Kidney glomerular epithelial cell (primary cell): ENCODE data around the gene RGS3.

Source experiments
- DNase-seq: peaks from one replicate; lab custom pipeline; 2025; lab: John Stamatoyannopoulos, UW

RGS3 gene

DNA sequence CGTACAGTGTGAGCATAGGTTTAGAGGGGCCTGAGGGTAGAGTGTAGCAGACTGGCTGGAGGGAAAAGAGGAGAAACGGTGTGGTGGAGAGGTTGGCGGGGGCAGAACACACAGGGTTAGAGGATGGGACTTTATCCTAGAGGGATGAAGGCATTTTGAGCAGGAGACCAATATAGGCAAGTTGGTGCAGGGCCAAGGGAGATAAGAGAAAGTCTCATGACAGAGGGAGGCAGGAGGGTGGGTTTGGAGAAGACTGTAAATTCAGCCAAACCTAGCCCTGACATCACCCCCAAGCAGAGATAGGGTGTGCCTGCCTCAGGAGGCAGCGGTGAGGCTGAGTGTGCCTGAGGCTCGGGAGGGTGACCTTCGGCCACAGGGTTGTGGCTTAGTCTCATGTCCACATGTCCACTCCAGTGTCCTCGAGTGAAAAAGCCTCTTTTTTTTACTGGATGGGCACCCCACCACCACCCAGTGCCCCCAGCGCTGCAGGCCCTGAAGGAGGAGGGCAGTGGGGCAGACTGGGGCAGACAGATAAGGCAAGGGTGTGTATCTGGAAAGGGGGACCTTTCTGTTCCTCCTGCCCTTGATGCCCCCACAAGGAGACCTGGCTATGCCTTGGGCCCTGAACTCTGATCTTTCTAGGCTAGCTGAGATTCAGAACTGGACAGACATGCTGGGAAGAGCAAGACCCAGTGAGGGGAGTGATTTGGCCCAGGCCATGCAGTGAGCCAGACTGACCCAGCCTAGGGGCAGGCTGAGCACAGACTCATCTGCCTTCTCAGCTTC is 108.7 kb downstream of the RGS3 start:
- DNase-seq = no peak

DNA sequence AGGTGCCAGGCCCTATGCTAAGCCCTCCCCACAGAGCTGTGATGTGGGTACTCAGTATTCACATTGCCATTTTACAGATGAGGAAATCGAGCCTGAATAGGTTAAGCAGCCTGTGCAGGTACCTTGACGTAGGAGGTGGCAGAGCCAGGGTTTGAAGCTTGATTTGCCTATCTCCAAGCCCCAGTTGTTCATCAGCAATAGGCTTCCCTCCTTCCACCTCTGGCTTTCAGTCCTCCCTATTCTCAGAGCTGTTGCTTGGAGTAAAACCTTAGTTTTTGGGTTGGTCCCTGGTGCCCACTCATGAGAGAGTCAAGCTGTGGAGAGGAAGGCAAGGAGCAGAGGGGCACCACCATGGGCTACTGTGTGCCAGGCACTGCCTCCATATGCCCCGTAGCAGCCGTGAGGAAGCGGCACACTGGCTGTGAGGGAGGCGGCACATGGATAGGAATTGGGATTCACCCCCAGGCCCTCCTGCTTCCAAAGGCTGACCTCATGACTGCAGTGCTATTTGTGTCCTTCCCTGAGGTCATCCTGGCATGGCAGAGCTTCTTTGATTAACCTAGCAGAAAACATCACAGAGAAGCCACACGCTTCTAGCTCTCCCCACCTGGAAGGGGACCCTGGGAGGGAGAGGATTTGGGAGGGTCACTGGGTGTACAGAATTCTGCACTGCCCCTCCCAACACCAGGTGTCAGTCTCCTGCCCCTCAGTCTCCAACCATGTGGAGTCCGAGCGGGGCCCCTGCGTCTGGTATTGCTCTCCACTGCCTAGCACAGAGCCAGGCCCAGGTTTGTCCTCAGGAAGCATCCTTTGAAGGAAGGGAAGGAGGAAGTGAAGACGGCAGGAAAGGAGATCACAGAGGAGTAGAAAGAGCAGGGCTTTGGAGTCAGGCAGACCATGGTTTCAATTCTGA is 109.8 kb downstream of the RGS3 start:
- no peak for DNase-seq

DNA sequence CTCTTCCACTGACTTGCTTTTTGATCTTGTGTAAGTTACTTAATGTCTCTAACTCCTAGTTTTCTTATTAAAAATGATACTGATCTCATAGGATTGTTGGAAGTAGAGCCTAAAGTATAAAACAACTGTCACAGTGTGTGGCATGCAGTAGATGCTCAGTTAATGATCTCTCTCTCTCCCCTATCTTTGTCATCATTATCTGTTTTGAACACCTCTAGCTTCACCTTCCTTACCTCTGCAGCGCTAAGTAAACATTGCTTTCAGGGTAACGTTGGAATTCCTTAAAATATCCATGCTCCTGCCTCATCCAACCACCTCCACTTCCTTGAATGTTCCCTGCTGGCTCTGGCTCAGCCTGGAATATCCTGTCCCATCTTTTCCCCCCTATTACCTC is 110.4 kb downstream of the RGS3 start:
- no peak for DNase-seq

DNA sequence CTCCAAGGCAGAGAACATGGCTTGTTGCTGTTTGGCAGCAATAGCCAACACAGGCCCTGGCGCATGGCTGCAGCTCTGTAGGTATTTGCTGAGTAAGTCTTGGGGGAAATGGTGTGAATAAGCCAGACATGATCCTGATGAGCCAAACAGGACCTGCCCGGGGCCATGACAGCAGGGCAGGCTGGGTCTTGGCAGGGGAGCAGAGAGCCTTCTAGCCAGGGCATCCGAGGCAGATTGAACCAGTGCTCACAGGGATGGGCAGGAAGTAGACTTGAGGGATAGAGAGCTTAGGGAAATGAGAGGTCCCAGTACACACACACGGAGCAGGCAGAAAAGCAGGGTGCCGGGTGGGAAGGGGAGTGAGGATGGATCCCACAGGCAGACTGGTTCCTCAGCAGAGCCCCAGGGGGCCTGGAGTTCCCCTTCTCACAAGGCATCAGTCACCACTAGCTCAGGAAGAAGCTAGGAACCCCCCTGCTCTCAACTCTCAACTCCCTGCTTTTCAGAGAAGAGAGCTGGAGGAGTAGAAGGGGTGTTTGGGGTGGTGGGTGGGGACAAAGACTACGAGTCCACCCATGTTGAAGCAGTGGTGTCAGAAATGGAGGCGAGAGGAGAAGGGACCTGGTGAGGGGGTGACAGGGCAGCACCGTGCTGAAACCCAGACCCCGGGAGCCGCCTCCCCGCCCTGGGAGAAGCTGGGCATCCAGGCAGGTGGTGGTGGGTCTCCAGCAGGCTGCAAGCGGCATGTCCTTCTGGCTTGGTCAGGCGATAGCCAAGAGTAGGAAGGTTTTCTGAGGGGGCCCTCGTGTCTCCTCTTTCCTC is 111.1 kb downstream of the RGS3 start:
- DNase-seq = no peak

DNA sequence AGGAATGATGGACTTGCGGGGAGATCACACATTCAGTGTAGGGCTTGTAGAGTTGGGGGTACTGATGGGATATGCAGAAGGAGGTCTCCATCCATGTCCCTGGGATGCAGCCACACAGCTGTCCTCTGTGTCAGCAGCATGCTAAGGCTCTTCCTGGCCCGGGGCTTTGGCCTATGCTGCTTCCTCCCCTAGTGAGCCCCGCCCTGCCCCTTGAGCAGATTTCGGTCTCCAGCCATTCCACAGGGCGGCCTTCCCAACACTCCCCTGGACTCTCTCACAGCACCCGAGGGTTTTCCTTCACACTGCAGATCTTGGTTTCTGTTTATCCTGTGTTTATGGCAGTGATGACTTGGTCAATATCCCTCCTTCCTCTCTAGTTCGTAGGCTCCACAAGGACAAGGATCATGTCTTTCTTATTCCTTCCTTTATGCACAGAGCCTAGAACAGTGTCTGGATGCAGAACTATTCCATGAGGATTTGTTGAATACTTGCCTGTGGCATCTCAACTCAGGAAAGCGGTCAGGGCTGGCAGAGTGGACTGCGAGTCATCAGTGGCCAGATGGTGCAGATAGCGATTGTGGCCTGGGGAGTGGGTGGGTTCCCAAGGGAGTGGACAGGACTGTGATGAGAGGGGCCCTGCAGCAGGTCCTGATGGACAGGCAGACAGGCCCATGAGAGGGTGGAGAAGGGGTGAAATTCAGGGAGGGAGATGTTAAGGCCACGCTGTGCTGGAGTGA is 114.2 kb downstream of the RGS3 start:
- DNase-seq = peak; percentile 25

DNA sequence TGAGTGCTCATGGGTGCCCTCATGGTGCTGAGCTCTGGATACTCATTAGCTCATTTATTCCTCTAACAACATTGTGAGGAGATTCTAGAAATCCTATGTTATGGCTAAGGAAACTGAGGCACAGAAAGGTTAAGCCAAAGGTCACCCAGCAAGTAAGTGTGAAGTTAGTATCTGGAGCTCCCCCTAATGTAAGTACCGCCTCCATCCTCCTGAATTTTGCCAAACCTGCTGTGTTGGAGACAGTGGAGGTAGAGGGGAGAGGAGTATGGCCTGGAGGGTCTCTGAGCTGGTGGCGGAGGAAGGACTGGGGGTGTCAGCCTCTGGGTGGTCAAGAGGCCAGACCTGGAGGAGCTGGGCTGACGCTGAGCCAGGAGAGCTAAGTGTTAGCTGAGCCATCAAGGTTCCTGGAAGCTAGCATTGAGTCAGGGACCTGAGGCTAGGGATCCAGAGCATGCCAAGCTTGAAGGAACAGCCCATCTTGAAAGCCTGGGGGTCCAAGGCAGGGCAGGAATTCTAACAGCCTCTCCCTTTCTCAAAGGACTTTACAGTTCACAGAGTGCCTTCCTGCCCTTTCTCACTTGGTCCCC is 114.8 kb downstream of the RGS3 start:
- peak; percentile 92 for DNase-seq

DNA sequence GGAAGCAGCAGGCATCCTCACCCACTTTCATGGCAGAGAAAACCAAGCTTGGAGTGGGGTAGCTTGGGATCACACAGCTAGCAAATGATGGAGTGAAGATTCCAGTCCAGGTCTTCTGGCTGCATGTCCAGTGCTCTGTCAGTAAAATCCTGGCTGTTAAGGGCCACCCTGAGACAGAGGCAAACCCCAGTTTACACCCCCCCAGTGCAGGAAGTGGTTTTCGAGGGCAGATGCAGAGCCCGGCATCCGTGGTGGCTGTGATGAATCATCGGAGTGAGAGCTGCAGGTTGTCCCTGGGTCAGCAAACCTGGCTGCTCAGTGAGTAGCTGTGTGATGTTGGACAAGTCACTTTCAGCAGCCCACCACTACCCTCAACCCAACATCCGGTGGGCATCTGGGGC is 115.4 kb downstream of the RGS3 start:
- DNase-seq = peak; percentile 99

DNA sequence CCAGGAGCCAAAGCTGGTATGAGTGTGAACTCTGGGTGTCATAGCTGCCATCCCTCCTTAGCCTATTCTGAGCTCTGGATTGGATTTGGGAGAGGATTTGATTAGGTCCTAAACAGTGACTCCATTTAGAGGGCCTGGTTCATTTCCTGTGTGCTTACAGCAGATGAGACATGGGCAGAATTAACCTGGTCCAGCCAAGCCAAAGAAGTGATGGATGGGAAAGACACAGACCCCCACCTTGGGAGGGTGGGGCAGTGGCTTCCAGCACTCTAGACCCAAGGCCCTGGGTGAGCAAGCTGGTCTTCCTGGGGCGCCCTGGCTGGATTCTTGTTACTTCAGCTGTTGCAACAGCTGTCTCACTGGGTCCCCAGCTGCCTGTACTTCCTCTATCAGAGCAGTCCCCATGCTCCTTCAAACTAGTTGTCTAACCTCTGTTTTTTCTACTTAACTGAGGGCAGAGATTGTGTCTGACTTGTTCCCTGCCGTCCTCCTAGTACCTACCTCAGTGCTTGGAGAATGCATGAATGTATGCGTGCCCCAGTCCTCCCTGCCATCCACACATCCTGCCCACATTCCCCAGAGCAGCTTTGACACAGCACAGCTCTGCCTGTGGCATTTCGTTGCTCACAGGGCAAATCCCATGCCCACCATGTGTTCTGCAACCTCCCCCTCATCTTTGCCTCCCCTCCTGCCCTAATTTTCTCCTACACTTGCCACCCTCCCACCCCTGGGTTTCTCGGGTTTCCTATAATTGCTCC is 115.9 kb downstream of the RGS3 start:
- DNase-seq = peak; percentile 45

DNA sequence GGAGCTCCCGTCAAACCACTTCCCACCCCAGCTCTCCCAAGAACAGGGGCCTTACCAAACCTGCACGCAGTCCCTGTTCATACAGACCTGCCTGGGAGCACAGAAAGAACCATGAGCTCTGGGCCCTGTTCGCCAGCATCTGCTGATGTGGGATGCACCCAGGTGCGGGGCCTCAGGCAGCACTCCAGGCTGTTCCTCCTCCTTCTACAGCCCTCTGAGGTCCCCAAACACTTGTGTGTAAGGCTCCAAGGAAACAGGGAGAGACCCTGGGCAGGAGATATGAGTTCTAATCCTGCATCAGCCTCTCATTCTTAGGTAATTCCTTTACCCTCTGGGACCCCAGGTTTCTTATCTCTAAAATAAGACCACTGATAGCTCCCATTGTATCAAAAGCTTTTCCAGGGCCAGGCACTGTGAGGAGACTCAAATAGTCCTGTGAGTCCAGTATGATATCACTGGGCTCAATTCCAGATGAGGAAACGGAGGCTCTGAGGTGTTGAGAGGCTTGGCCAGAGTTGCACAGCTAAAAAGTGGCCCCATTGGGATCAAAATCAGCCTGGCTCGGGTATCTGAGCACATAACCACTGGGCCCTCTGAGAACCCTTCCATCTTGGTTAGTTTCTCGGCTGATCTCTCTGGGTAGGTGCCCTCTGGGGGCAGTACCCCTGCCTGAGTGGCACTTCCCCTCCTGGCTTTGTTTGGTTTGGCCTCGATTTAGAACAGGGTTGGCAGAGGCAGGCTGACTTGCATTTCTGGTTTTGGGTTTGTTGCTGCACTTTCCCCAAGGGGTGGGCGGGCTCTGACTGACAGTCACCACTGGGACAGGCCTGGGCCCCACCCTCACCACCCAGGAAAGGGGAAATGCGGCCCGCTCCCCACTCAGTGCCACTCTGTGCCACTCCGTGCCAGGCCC is 116.8 kb downstream of the RGS3 start:
- DNase-seq = no peak

DNA sequence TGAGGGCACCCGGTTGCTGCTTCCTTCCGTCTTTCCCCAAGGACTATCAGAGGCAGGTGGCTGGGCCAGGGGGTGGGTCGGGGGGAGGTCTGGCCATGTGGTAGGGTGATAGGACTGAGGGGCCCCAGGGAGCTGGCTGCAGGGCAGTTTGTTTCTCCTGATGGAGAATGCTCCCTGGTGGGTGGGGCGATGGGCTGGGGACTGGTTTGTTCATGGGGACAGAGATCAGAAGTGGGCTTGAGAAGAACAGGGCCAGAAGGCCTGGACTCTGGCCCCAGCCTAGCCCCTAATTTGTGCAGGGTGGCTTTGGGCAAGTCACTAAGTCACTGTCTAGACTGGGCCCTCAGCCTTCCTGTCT is 117.4 kb downstream of the RGS3 start:
- no peak for DNase-seq

DNA sequence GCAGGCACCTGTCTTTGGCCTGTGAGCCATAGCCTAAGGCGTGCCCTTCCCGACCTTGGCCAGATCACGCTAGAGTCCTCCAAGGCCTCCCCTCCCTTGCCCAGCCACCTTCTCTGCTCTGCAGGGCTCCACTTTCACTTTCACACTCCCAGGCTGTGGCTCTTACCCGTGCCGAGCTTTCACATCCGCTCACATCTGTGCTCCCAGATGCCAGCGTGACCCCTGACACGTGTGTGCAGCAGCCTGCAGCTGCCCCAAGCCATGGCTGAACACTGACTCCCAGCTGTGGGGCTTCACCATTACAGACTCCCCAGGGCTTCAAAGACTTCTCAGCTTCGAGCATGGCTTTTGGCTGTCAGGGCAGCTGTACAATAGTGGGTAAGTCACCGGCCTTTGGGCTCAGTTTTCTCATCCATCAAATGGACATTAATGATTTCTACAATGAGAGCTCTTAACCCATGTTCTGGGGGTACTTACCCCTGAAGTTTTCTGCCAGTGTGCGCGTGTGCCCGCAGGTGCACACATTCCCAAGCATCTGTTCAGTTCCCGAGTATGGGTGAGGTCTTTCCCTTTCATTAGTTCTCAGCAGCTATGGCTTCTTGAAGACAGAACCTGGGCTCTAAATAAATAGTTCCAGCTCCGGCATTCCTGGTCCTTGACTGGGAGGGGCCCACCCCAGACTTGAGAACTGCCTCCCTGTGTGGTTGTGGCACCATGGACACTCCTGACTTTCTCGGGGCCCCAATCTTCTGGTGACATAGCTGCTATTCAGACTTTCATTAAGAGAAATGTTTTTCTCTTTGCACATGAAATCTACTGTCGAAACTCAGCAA is 118.6 kb downstream of the RGS3 start:
- no peak for DNase-seq

DNA sequence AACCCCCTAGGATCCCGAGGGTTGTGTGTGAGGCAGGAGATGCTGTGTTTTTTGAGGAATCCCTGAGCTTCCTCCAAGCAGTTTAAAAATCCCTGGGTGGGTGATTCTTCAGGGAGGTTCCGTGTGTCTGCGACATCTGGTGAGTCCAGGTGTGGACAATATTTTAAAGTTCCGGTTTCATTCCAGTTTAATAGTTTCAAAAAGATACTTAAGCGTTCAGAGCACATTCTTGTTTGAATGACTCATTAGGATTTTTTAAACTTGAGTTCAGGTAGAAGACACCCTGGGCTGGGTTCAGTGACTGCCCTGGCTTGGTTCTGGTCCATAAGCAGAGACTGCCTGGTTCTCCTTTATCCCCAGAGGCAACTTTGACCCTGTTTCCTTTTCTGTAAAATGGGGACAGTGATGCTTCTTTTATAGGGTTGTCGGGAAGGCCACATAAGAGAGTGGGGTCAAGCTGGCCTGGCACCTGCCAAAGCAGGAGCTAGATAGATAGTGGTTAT is 119.2 kb downstream of the RGS3 start:
- no peak for DNase-seq

DNA sequence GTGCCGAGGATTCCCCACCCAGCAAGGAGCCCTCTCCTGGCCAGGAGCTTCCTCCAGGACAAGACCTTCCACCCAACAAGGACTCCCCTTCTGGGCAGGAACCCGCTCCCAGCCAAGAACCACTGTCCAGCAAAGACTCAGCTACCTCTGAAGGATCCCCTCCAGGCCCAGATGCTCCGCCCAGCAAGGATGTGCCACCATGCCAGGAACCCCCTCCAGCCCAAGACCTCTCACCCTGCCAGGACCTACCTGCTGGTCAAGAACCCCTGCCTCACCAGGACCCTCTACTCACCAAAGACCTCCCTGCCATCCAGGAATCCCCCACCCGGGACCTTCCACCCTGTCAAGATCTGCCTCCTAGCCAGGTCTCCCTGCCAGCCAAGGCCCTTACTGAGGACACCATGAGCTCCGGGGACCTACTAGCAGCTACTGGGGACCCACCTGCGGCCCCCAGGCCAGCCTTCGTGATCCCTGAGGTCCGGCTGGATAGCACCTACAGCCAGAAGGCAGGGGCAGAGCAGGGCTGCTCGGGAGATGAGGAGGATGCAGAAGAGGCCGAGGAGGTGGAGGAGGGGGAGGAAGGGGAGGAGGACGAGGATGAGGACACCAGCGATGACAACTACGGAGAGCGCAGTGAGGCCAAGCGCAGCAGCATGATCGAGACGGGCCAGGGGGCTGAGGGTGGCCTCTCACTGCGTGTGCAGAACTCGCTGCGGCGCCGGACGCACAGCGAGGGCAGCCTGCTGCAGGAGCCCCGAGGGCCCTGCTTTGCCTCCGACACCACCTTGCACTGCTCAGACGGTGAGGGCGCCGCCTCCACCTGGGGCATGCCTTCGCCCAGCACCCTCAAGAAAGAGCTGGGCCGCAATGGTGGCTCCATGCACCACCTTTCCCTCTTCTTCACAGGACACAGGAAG is 120.2 kb downstream of the RGS3 start:
- DNase-seq = no peak

DNA sequence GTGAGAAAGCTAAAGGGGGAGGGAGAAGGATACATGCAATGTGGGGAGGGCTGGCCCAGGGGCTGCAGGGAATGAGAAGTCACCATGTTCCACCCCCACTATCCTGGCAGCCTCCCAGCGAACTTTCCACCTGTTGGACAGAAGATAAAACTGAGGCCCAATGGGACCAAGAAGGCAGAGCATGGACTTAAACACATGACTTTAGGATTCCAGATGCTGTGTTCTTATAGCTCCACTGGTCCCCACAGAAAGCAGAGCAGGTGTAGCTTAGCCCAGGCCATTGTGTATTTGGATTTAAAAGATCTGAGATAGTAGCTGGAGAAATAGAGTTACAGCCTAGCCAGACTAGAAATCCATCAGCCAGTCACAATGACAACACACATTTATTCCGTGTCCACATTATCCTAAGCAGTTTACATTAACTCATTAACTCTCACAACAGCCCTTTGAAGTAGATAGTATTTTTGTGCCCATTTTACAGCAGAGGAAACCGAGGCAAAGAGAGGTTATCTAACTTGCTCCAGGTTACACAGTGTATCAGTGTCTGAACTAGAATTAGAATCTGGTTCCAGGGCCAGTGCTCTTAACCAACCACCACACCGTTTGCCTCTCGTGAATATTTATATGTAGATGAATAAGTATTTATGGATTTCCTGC is 121.0 kb downstream of the RGS3 start:
- no peak for DNase-seq

DNA sequence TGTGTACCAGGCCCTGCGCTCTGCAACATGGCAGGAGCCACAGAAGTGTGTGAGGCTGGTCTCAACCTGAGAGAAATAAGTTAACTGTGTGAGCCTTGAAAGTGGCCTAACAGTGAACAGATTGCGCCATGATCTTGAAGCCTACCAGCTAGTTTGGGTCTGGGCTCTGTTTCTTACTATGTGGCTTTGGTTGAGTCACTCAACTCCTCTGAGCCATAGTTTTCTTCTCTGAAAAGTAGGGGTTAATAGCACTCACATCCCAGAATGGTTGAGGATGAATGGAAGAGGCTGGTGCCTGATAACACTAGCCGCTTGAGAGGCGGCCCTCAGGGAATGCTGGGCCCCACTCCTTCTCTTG is 121.5 kb downstream of the RGS3 start:
- no peak for DNase-seq

DNA sequence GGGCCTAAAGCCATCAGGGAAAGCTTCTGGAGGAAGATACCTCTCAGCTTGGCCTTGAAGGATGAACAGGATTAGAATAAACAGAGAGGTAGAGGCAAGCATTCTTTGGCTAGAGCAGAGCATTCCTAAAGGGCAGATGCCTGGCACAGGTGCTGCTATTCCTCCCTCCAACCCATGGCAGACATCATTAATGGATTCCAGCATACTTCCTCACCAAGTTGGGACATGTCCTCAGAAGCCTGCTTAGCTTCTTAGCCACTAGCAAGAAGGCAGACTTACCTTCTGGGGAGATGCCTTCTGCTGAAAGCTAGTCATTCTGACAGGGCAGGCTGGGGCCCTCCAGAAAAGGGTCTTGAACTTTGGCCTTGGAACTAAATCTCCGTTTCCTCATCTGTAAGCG is 122.0 kb downstream of the RGS3 start:
- no peak for DNase-seq

DNA sequence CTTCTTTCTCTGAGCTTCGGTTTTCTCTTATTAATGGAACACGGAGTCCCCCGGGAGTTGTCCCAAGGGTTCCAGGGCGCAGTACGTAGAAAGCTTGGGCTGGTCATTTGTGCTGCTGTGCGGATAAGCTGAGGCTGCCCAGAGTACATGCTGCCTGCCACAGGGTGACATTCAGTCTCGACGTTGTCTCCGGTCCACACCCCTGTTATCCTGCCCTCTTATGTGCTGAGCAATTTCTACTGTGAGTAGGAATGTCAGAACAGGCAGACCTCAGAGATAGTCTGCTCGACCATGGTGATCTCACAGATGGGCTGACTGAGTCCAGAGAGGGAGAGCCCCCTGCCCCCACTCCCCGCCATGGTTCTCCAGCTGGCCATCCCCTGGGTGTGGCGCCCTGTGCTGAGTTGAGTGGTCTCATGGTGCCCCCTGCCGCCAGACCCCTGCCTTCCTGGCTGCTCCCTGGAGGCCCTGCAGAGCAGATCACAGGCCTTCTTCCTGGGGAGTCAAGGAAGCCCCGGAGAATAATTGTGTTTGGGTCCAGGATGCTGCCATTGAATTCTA is 124.0 kb downstream of the RGS3 start:
- no peak for DNase-seq
